HG03457 (cell line): Measurements from ENCODE around the gene CDK19.
"Not testable (repeated sequence)": the region's sequence is repeated elsewhere in the genome, so short reads cannot be mapped to it uniquely, and the experiment has no call there.

Experiments used
- ATAC-seq: cut with Tn5 transposase; IDR thresholded peaks from one replicate; pipeline ENCODE4 v1.9.1; 2021; ENCODE audit warnings: moderate number of reproducible peaks; ENCODE audit not compliant: unreplicated experiment

The CDK19 gene

GRCh38 chr6:110814102-110815014 is 911 bp downstream of the CDK19 start:
- ATAC-seq: peak; percentile 5

- ATAC-seq: no peak
Measured at GRCh38 chr6:110813338-110814101, 1.7 kb downstream of the CDK19 start.

GRCh38 chr6:110812719-110813118 is 2.5 kb downstream of the CDK19 start:
- no peak for ATAC-seq

GRCh38 chr6:110810896-110811586 is 4.2 kb downstream of the CDK19 start:
- ATAC-seq: no peak

- no peak for ATAC-seq
Measured at GRCh38 chr6:110809792-110810191, 5.5 kb downstream of the CDK19 start.

- not testable (repeated sequence) for ATAC-seq
Measured at GRCh38 chr6:110802175-110802574, 13.1 kb downstream of the CDK19 start.

GRCh38 chr6:110800839-110801196 is 14.5 kb downstream of the CDK19 start:
- no peak for ATAC-seq

GRCh38 chr6:110800196-110800838 is 15.0 kb downstream of the CDK19 start:
- no peak for ATAC-seq

GRCh38 chr6:110799655-110800054 is 15.6 kb downstream of the CDK19 start:
- no peak for ATAC-seq

- ATAC-seq: no peak
Measured at GRCh38 chr6:110799189-110799588, 16.1 kb downstream of the CDK19 start.

- no peak for ATAC-seq
Measured at GRCh38 chr6:110795271-110795670, 20.0 kb downstream of the CDK19 start.

GRCh38 chr6:110786696-110787095 is 28.6 kb downstream of the CDK19 start:
- ATAC-seq: no peak

GRCh38 chr6:110786271-110786670 is 29.0 kb downstream of the CDK19 start:
- no peak for ATAC-seq

GRCh38 chr6:110784610-110784979 is 30.7 kb downstream of the CDK19 start:
- ATAC-seq: no peak

GRCh38 chr6:110781522-110782214 is 33.6 kb downstream of the CDK19 start:
- ATAC-seq: no peak

- ATAC-seq: no peak
Measured at GRCh38 chr6:110778333-110778732, 36.9 kb downstream of the CDK19 start.

GRCh38 chr6:110777636-110778035 is 37.6 kb downstream of the CDK19 start:
- no peak for ATAC-seq

- ATAC-seq: no peak
Measured at GRCh38 chr6:110776413-110776812, 38.9 kb downstream of the CDK19 start.

GRCh38 chr6:110769923-110770322 is 45.3 kb downstream of the CDK19 start:
- ATAC-seq: no peak

- no peak for ATAC-seq
Measured at GRCh38 chr6:110768057-110768456, 47.2 kb downstream of the CDK19 start.
